Dendritic cell treated with granulocyte-macrophage colony-stimulating factor and Interleukin-4, amounts not matched to agents 40 ng/mL and 50 ng/mL, for 4 days (primary cell): ENCODE results near the gene NFU1.
"Not testable (repeated sequence)": the region's sequence is repeated elsewhere in the genome, so short reads cannot be mapped to it uniquely, and the experiment has no call there.

ENCODE experiments used
- H3K27ac Mint-ChIP-seq: one replicate; pipeline ENCODE4 v1.8.0; 2022; ENCODE audit warnings: mild to moderate bottlenecking, mixed read lengths
- H3K27me3 Mint-ChIP-seq: one replicate; pipeline ENCODE4 v1.8.0; 2022; ENCODE audit warnings: mild to moderate bottlenecking, mixed read lengths
- H3K36me3 Mint-ChIP-seq: one replicate; pipeline ENCODE4 v1.8.0; 2022; ENCODE audit warnings: low read depth, mixed read lengths
- H3K4me1 Mint-ChIP-seq: one replicate; pipeline ENCODE4 v1.8.0; 2022; ENCODE audit warnings: low read depth, mixed read lengths
- H3K4me3 Mint-ChIP-seq: one replicate; pipeline ENCODE4 v1.8.0; 2022; ENCODE audit warnings: mild to moderate bottlenecking, moderate library complexity, mixed read lengths
- H3K9me3 Mint-ChIP-seq: one replicate; pipeline ENCODE4 v1.8.0; 2022; ENCODE audit warnings: mixed read lengths
- intact Hi-C: fragments of 100-400 bp; cut with micrococcal nuclease; formaldehyde crosslinking; loops from one replicate; pipeline ENCODE4 v1.15.0; 2022

NFU1 gene

GRCh38 chr2:69436596-69436937 is 668 bp downstream of the NFU1 start:
- peak overlapping the region; percentile 88 for H3K4me3 Mint-ChIP-seq
- H3K36me3 Mint-ChIP-seq: peaks cover 18% of the 10 kb centered on the region
- peaks cover 10% of the 10 kb centered on the region for H3K9me3 Mint-ChIP-seq
- H3K4me1 Mint-ChIP-seq: peaks cover 29% of the 10 kb centered on the region
- no peaks in the 10 kb centered on the region for H3K27me3 Mint-ChIP-seq
- intact Hi-C loops: loop anchor here (5.0 kb wide), 1 partner anchor 44 kb away; no protein-coding TSS in a partner anchor
- H3K27ac Mint-ChIP-seq: peak overlapping the region; percentile 99

- Mint-ChIP-seq H3K4me3 (no peak overlapping the region), H3K36me3 (peaks cover 28% of the 10 kb centered on the region), H3K27ac (peak overlapping the region; percentile 14), H3K27me3 (no peaks in the 10 kb centered on the region), H3K4me1 (peaks cover 29% of the 10 kb centered on the region), H3K9me3 (peaks cover 9% of the 10 kb centered on the region)
- intact Hi-C loops: loop anchor here (5.0 kb wide), 1 partner anchor 42 kb away; no protein-coding TSS in a partner anchor
These were observed 2.5 kb downstream of the NFU1 start for GRCh38 chr2:69434753-69435152.

GRCh38 chr2:69429491-69430183 is 7.6 kb downstream of the NFU1 start:
- intact Hi-C loops: no loop called here
- Mint-ChIP-seq H3K4me1 (peaks cover 2% of the 10 kb centered on the region), H3K27ac (no peak overlapping the region), H3K36me3 (peaks cover 40% of the 10 kb centered on the region), H3K9me3 (no peaks in the 10 kb centered on the region), H3K4me3 (no peak overlapping the region), H3K27me3 (no peaks in the 10 kb centered on the region)

- H3K9me3 Mint-ChIP-seq: no peaks in the 10 kb centered on the region
- intact Hi-C loops: no loop called here
- H3K36me3 Mint-ChIP-seq: peaks cover 40% of the 10 kb centered on the region
- no peaks in the 10 kb centered on the region for H3K27me3 Mint-ChIP-seq
- H3K27ac Mint-ChIP-seq: no peak overlapping the region
- no peaks in the 10 kb centered on the region for H3K4me1 Mint-ChIP-seq
- H3K4me3 Mint-ChIP-seq: no peak overlapping the region
These were observed 8.3 kb downstream of the NFU1 start for GRCh38 chr2:69428981-69429380.

GRCh38 chr2:69424419-69424818 is 12.8 kb downstream of the NFU1 start:
- Mint-ChIP-seq H3K36me3 (peaks cover 68% of the 10 kb centered on the region), H3K4me1 (no peaks in the 10 kb centered on the region), H3K27me3 (no peaks in the 10 kb centered on the region), H3K4me3 (no peak overlapping the region), H3K27ac (no peak overlapping the region), H3K9me3 (no peaks in the 10 kb centered on the region)
- intact Hi-C loops: no loop called here

GRCh38 chr2:69422198-69422597 is 15.0 kb downstream of the NFU1 start:
- Mint-ChIP-seq H3K27ac (no peak overlapping the region), H3K27me3 (no peaks in the 10 kb centered on the region), H3K4me3 (no peak overlapping the region), H3K36me3 (peaks cover 78% of the 10 kb centered on the region), H3K4me1 (no peaks in the 10 kb centered on the region), H3K9me3 (no peaks in the 10 kb centered on the region)
- intact Hi-C loops: no loop called here

- H3K36me3 Mint-ChIP-seq: peaks cover 84% of the 10 kb centered on the region
- H3K9me3 Mint-ChIP-seq, intact Hi-C loops, H3K4me1 Mint-ChIP-seq, H3K27me3 Mint-ChIP-seq, H3K4me3 Mint-ChIP-seq, H3K27ac Mint-ChIP-seq: not testable (repeated sequence)
These were observed 18.1 kb downstream of the NFU1 start for GRCh38 chr2:69419111-69419510.

GRCh38 chr2:69416147-69416546 is 21.1 kb downstream of the NFU1 start:
- Mint-ChIP-seq H3K4me1 (no peaks in the 10 kb centered on the region), H3K9me3 (no peaks in the 10 kb centered on the region), H3K36me3 (peaks cover 77% of the 10 kb centered on the region), H3K27me3 (no peaks in the 10 kb centered on the region), H3K4me3 (no peak overlapping the region), H3K27ac (no peak overlapping the region)
- intact Hi-C loops: no loop called here

GRCh38 chr2:69411120-69411519 is 26.1 kb downstream of the NFU1 start:
- H3K36me3 Mint-ChIP-seq: peaks cover 55% of the 10 kb centered on the region
- H3K4me3 Mint-ChIP-seq: no peak overlapping the region
- no peaks in the 10 kb centered on the region for H3K27me3 Mint-ChIP-seq
- no peak overlapping the region for H3K27ac Mint-ChIP-seq
- intact Hi-C loops: no loop called here
- no peaks in the 10 kb centered on the region for H3K4me1 Mint-ChIP-seq
- H3K9me3 Mint-ChIP-seq: no peaks in the 10 kb centered on the region

GRCh38 chr2:69405306-69405705 is 31.9 kb downstream of the NFU1 start:
- no peaks in the 10 kb centered on the region for H3K27me3 Mint-ChIP-seq
- no peaks in the 10 kb centered on the region for H3K9me3 Mint-ChIP-seq
- no peak overlapping the region for H3K27ac Mint-ChIP-seq
- intact Hi-C loops: no loop called here
- H3K4me1 Mint-ChIP-seq: no peaks in the 10 kb centered on the region
- peaks cover 76% of the 10 kb centered on the region for H3K36me3 Mint-ChIP-seq
- no peak overlapping the region for H3K4me3 Mint-ChIP-seq

GRCh38 chr2:69400121-69400520 is 37.1 kb downstream of the NFU1 start:
- Mint-ChIP-seq H3K9me3 (no peaks in the 10 kb centered on the region), H3K4me1 (no peaks in the 10 kb centered on the region), H3K27me3 (no peaks in the 10 kb centered on the region), H3K27ac (no peak overlapping the region), H3K4me3 (no peak overlapping the region), H3K36me3 (peaks cover 76% of the 10 kb centered on the region)
- intact Hi-C loops: no loop called here

GRCh38 chr2:69397234-69397633 is 40.0 kb downstream of the NFU1 start:
- no peak overlapping the region for H3K27ac Mint-ChIP-seq
- intact Hi-C loops: no loop called here
- no peaks in the 10 kb centered on the region for H3K9me3 Mint-ChIP-seq
- H3K36me3 Mint-ChIP-seq: peaks cover 64% of the 10 kb centered on the region
- no peak overlapping the region for H3K4me3 Mint-ChIP-seq
- H3K4me1 Mint-ChIP-seq: peaks cover 6% of the 10 kb centered on the region
- H3K27me3 Mint-ChIP-seq: no peaks in the 10 kb centered on the region

- intact Hi-C loops: no loop called here
- Mint-ChIP-seq H3K4me3 (no peak overlapping the region), H3K4me1 (peaks cover 7% of the 10 kb centered on the region), H3K27ac (no peak overlapping the region), H3K9me3 (no peaks in the 10 kb centered on the region), H3K36me3 (peaks cover 56% of the 10 kb centered on the region), H3K27me3 (no peaks in the 10 kb centered on the region)
These were observed 41.4 kb downstream of the NFU1 start for GRCh38 chr2:69395866-69396265.

GRCh38 chr2:69393963-69394362 is 43.3 kb downstream of the NFU1 start:
- H3K4me1 Mint-ChIP-seq: peaks cover 19% of the 10 kb centered on the region
- no peak overlapping the region for H3K4me3 Mint-ChIP-seq
- peaks cover 37% of the 10 kb centered on the region for H3K36me3 Mint-ChIP-seq
- no peaks in the 10 kb centered on the region for H3K27me3 Mint-ChIP-seq
- H3K27ac Mint-ChIP-seq: no peak overlapping the region
- intact Hi-C loops: loop anchor here (5.0 kb wide), 1 partner anchor 43 kb away; the partner anchor contains the start of gene NFU1
- H3K9me3 Mint-ChIP-seq: no peaks in the 10 kb centered on the region

GRCh38 chr2:69390471-69390870 is 46.8 kb downstream of the NFU1 start:
- Mint-ChIP-seq H3K27ac (peak overlapping the region; percentile 84), H3K27me3 (no peaks in the 10 kb centered on the region), H3K4me3 (no peak overlapping the region), H3K4me1 (peaks cover 34% of the 10 kb centered on the region), H3K36me3 (peaks cover 29% of the 10 kb centered on the region), H3K9me3 (no peaks in the 10 kb centered on the region)
- intact Hi-C loops: loop anchor here (5.0 kb wide), 1 partner anchor 47 kb away; the partner anchor contains the start of gene NFU1
